Activated T-helper 1 cell treated with anti-CD3 and anti-CD28 coated beads, Interleukin-12 subunit alpha, Interleukin-12 subunit beta, Interleukin-2, Interleukin-4 antibody, amounts not matched to agents 30 ng/mL and 10 ng/mL and 1 ng/mL, durations not matched to agents 14 hours and 24 hours and 36 hours (primary cell): Measurements from ENCODE around the gene DLX1. TPM values are rescaled to one million over a fixed set of nuclear protein-coding genes. Genes with fewer than 3 reads are reported as not detected.
"Not testable (repeated sequence)": the region's sequence is repeated elsewhere in the genome, so short reads cannot be mapped to it uniquely, and the experiment has no call there.

ENCODE experiments used
- DNase-seq: peaks from one replicate; pipeline ENCODE4 v3.0.0; 2021; ENCODE audit warnings: low spot score
- H3K27ac Mint-ChIP-seq: one replicate; pipeline ENCODE4 v1.8.0; 2021; ENCODE audit warnings: mild to moderate bottlenecking, mixed read lengths
- H3K27me3 Mint-ChIP-seq: one replicate; pipeline ENCODE4 v1.8.0; 2022; ENCODE audit warnings: mild to moderate bottlenecking, moderate library complexity, mixed read lengths; ENCODE audit not compliant: insufficient read depth
- H3K36me3 Mint-ChIP-seq: one replicate; pipeline ENCODE4 v1.8.0; 2021; ENCODE audit warnings: low read depth, mixed read lengths
- H3K4me1 Mint-ChIP-seq: one replicate; pipeline ENCODE4 v1.8.0; 2021; ENCODE audit warnings: low read depth, mixed read lengths
- H3K4me3 Mint-ChIP-seq: one replicate; pipeline ENCODE4 v1.8.0; 2021; ENCODE audit warnings: mild to moderate bottlenecking, moderate library complexity, mixed read lengths
- H3K9me3 Mint-ChIP-seq: one replicate; pipeline ENCODE4 v1.8.0; 2021; ENCODE audit warnings: mixed read lengths
- intact Hi-C: fragments of 100-400 bp; cut with micrococcal nuclease; formaldehyde crosslinking; loops from one replicate; pipeline ENCODE4 v1.15.1; 2024
- total RNA-seq: library from RNA; stranded (reverse); gene quantifications from 2 replicates; pipeline ENCODE4 v1.2.3, GENCODE V29; 2022

The DLX1 gene
- total RNA-seq, 1 donor from 2014 or later: not detected

GRCh38 chr2:172135446-172135845 is 50.1 kb downstream of the DLX1 start:
- Mint-ChIP-seq H3K4me3 (no peak overlapping the region), H3K36me3 (no peaks in the 10 kb centered on the region), H3K27ac (no peak overlapping the region), H3K27me3 (peaks cover 36% of the 10 kb centered on the region), H3K9me3 (peaks cover 3% of the 10 kb centered on the region), H3K4me1 (no peaks in the 10 kb centered on the region)
- intact Hi-C loops: no loop called here
- DNase-seq: no peak

GRCh38 chr2:172137109-172137508 is 51.8 kb downstream of the DLX1 start:
- DNase-seq: no peak
- peaks cover 32% of the 10 kb centered on the region for H3K27me3 Mint-ChIP-seq
- no peak overlapping the region for H3K4me3 Mint-ChIP-seq
- intact Hi-C loops: no loop called here
- H3K36me3 Mint-ChIP-seq: no peaks in the 10 kb centered on the region
- H3K4me1 Mint-ChIP-seq: no peaks in the 10 kb centered on the region
- peaks cover 3% of the 10 kb centered on the region for H3K9me3 Mint-ChIP-seq
- H3K27ac Mint-ChIP-seq: no peak overlapping the region

- Mint-ChIP-seq H3K27me3 (peaks cover 32% of the 10 kb centered on the region), H3K4me3 (no peak overlapping the region), H3K4me1 (no peaks in the 10 kb centered on the region), H3K9me3 (peaks cover 3% of the 10 kb centered on the region), H3K36me3 (no peaks in the 10 kb centered on the region), H3K27ac (no peak overlapping the region)
- DNase-seq: no peak
- intact Hi-C loops: no loop called here
Measured at GRCh38 chr2:172137943-172138342, 52.6 kb downstream of the DLX1 start.

- H3K27ac Mint-ChIP-seq, DNase-seq, H3K36me3 Mint-ChIP-seq, intact Hi-C loops, H3K4me3 Mint-ChIP-seq, H3K4me1 Mint-ChIP-seq, H3K9me3 Mint-ChIP-seq: not testable (repeated sequence)
- H3K27me3 Mint-ChIP-seq: peaks cover 27% of the 10 kb centered on the region
Measured at GRCh38 chr2:172138727-172139126, 53.4 kb downstream of the DLX1 start.

Other genes with a start within 250 kb of the DLX1 start
- gene SLC25A12, start 191.3 kb upstream of the DLX1 start, total RNA-seq: 34.6 and 35.0 TPM in 2 replicates
- 68.2 and 73.1 TPM in 2 replicates for gene HAT1, start 163.0 kb upstream of the DLX1 start, total RNA-seq
- 5.4 and 6.4 TPM in 2 replicates for gene METAP1D, start 85.6 kb upstream of the DLX1 start, total RNA-seq
- 0.20 TPM in 1 of 2 replicates, not detected in the other for gene DLX2, start 17.4 kb downstream of the DLX1 start, total RNA-seq